Head of caudate nucleus (tissue), 42 donors: ENCODE data around the gene GRID2.
A peak's percentile ranks its signal among the peaks of the same experiment; 100 is the strongest.

Source experiments
- DNase-seq, 42 donors: peaks; one replicate each; pipeline versions ENCODE4 v3.0.0 to v3.0.0-alpha.2; 2020 to 2021; ENCODE audit warnings: mixed read lengths in 7 of 42
- intact Hi-C: fragments of 100-400 bp; cut with DNase I; formaldehyde crosslinking; loops from one replicate; pipeline ENCODE4 v1.15.0; 2022

The GRID2 gene

DNA sequence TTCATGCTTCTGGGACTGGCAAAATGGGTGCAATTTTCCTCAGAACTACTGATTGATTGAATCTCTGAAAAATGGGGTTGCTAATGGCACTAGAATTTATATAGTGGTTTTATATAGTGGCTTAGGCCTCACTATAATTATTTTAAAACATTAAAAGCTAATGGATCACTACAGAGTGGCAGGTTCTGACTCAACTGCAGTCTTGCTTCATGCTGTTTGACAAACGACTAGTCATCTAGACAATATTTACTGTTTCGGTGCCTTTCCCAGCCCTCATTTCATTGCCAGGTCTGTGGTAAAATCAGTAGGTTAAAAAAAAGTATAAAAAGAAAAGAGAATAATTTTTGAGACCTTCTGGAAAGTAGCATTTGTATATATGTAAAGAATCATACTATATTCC lies 1172.0 kb downstream of the GRID2 start:
- intact Hi-C loops = no loop called here
- DNase-seq = no peak

DNA sequence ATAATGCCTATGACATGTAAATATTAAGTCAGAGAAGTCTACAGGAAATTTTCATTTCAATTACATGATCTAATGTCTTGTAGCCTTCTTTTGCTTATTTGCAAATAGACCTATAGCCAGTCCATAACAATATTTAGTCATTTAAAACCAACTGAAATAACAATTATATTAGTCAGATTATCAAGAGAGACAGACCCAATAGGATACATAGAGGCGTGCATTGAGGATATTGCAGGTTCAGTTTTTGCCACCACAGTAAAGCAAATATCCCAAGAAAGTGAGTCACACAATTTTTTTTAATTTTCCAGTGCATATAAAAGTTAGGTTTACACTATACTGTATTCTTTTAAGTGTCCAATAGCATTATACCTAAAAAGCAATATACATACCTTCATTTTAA lies 1175.0 kb downstream of the GRID2 start:
- intact Hi-C loops = no loop called here

DNA sequence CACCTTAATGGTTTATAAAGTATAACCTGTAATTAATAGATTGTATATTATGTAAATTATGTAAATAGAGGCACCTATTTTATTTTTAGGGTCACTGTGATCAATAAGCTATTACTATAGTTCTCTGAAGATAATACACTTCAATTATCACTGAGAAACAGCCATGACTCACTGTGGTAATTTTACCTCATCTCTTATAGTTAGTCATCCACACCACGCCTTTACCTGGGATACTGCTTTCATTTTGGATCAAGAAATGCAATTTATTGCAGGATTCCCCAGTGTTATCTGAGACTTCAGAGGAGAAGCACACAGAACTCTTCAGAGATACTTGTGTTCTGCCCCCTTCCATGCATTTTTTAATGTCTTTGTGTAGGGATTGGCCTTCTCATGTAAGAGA lies 1176.7 kb downstream of the GRID2 start:
- DNase-seq = peak in 6 of 42 donors; percentile 4 to 37 (median 16)
- intact Hi-C loops = no loop called here

More for the DNA sequence above, 1175.0 kb downstream of the GRID2 start:
- no peak for DNase-seq

- DNase-seq = no peak
- intact Hi-C loops = no loop called here
Observed at GRCh38 chr4:93495346-93495745, 1191.6 kb downstream of the GRID2 start.

DNA sequence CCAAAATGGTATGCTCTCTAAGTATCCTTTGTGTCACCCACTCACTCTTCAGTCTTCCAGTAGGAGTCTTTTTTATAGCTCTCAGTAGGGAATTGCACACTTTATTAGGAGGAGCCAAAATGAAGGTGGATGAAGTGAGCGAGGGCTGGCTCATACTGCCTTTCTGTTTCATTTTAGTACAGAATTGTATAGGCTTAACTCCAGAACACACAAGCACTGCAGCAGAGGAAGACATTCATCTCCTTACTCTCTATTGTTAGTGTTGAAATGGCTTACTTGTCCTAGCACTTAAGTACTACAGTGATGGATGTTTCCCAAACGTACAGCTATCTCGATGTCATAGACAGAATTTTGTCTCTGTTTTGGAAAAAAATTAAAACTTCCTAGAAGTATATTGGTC lies 1197.5 kb downstream of the GRID2 start:
- intact Hi-C loops = no loop called here
- DNase-seq = no peak

DNA sequence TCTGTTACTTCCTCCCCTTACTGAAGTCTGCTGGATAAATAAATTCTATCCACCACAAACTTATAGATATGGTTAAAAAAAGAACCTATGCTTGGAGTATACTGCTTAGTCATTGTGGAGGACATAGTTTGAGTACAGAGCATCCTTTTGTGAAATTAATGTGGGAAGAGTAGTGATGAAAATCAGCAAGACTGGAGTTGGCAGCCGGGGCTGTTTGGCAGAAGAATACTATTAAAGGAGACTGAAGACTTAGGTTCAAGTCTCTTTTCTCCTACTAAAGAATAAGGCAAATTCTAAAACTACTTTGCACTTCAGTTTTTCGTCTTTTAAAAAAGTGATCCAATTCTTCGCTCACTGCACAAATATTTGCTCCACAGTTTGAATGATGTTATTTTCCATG lies 1198.2 kb downstream of the GRID2 start:
- intact Hi-C loops = no loop called here
- peak in 8 of 42 donors; percentile 5 to 50 (median 20) for DNase-seq

DNA sequence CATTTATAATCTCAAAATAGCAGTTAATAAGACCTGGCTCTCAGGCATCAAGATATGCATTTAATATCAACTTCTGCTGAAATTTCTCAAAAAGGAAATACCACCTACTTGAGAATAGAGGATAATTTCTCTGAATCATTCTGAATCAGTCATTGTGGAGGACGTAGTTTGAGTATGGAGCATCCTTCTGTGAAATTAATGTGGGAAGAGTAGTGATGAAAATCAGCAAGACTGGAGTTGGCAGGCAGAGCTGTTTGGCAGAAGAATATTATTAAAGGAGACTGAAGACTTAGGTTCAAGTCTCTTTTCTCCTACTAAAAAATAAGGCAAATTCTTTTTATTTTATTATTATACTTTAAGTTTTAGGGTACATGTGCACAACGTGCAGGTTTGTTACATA lies 1199.2 kb downstream of the GRID2 start:
- peak in 9 of 42 donors; percentile 10 to 60 (median 28) for DNase-seq
- intact Hi-C loops = no loop called here

DNA sequence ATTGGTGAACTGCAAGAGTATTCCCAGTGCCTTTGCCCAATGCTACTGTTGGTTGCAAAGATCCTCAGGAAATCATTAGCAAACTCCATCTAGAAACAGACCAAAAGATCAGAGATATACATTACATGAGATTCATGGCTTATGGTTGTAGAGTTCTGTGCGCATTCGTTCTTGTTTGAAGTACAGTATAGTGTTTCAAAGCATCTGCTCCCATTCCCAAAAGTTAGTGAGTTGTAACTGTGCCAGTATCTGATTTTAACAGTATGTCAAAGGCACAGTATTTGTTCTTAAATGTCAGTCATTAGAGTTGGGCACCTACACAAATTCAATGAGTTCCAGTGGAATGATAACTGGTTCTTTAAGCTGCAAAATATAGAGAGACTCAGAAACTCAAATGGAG lies 1210.1 kb downstream of the GRID2 start:
- no peak for DNase-seq
- intact Hi-C loops = no loop called here

DNA sequence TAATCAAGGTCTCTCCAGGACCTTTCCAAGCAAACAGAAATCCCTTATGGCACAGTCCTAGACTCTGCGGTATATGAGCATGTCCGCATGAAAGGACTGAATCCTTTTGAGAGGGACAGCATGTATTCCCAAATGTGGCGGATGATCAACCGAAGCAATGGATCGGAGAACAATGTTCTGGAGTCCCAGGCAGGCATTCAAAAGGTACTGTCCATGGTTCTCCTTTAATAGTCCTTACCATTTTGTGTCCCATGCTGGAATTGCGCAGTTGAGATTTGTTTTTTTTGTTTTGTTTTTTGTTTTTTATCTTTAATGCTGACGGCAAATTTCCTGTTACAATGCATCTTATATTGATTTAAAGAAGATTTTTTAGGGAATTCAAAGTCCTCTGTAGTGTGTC lies 1211.4 kb downstream of the GRID2 start:
- intact Hi-C loops = no loop called here
- DNase-seq = no peak

- no peak for DNase-seq
- intact Hi-C loops = no loop called here
Observed at GRCh38 chr4:93529692-93530372, 1226.1 kb downstream of the GRID2 start.

DNA sequence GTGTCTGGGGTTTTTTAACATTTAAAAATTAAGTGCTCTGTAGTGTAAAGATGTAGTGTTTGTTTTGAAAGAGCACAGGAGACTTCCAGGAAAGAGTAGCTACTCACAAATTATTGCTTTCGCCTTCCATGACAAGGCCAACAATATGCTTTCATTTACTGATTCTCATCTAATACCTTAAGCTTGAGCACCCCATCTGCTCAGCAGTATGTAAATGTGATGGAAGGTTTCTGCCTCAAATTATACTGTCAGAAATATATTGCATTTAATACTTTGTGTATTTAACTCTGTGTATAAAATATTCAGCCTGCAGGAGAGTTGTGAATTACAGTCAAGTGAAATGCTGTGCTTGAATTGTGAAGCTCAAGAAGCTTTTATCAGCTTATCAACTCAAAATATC lies 1228.5 kb downstream of the GRID2 start:
- intact Hi-C loops = no loop called here

GRCh38 chr4:93540562-93540961 lies 1236.8 kb downstream of the GRID2 start:
- intact Hi-C loops = no loop called here
- DNase-seq = no peak

More for the DNA sequence above, 1228.5 kb downstream of the GRID2 start:
- no peak for DNase-seq

GRCh38 chr4:93561842-93562241 lies 1258.1 kb downstream of the GRID2 start:
- intact Hi-C loops = no loop called here
- DNase-seq = no peak

GRCh38 chr4:93568758-93569157 lies 1265.0 kb downstream of the GRID2 start:
- intact Hi-C loops = no loop called here
- no peak for DNase-seq

DNA sequence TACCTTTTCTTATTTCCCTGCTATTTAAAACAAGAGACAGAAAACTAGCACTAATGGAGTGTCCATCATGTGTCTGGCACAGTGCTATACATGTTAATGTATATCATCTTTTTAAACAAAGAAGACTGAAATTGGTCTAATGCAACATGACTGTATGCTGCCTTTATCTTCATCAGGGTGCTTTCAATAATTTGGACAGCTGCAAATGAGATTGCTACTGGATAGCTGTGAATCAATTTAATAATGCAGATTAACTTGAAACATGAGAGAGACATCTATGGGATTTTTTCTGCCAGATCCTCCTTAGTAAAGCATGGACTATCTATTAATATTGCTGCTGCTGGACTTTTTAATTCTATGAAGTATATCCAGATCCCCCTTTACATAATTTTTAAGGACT lies 1269.5 kb downstream of the GRID2 start:
- no peak for DNase-seq
- intact Hi-C loops = no loop called here

DNA sequence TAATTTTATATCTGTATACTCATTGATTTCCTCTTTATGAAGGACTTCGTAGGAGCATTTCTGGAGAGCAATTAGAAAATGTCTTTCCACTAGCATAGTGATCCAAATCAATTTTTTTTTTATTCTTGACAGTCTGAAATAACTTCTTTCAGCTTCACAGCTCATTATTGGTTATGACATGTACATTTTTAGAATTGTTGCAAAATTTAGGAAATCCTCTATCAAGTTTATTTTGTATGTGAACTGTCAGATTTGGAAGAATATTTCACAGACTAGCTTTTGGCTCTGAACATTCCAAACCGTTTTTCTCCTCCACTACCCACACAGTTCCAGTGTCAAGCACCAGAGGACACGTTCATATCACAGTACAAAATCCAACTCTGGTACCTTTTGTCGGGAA lies 1275.2 kb downstream of the GRID2 start:
- intact Hi-C loops = no loop called here
- DNase-seq = peak in 9 of 42 donors; percentile 2 to 43 (median 20)

GRCh38 chr4:93605163-93605562 lies 1301.4 kb downstream of the GRID2 start:
- DNase-seq = no peak

DNA sequence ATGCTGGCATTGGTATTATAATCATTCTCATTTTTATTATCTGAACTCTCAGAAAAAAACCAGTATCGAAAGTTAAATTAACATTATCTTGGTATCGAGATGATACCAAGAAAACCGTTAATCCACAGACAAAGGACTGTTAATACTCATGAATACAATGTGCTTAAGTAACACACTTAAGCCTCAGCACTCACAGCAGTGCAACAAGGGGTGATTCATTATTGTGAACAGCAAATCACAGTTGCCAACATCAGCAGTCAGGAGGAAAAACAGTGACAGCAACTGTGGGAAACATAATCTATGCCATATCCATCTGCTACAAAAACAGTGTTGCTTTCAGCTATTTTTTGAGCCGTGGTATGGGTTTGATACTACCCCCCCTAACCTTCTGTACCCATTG lies 1313.8 kb downstream of the GRID2 start:
- peak in 5 of 42 donors; percentile 1 to 31 (median 17) for DNase-seq
- intact Hi-C loops = no loop called here

More at GRCh38 chr4:93605163-93605562, 1301.4 kb downstream of the GRID2 start:
- intact Hi-C loops = no loop called here

DNA sequence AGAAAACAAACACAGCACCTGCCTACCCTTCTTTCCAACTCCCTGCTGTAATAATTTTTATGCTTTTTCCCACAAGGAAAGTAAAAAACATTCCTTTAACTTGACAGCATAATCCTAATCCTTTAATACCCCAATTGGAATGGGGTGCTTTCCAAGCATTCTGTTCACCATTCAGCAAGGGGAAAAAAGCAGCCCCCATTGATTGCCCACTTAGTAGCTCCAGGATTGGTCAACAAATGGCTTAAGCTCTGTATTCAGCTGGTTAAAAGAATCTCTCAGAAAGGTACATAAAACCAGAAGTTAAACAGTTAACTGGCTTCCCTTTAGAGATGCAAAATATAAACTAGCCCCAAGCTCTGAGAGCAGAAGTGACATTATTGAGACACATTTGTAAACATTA lies 1330.0 kb downstream of the GRID2 start:
- no peak for DNase-seq
- intact Hi-C loops = no loop called here

GRCh38 chr4:93635943-93636342 lies 1332.2 kb downstream of the GRID2 start:
- no peak for DNase-seq
- intact Hi-C loops = no loop called here

- DNase-seq = no peak
- intact Hi-C loops = no loop called here
Observed at GRCh38 chr4:93645120-93645519, 1341.4 kb downstream of the GRID2 start.
